A673 (cell line): Measurements from ENCODE around the gene SPATA18.

ENCODE experiments used
- EZH2 ChIP-seq: fragments of 200-600 bp; sonication (generic); IDR thresholded peaks from 2 replicates; pipeline ENCODE4 v1.6.1; 2017; ENCODE audit warnings: borderline replicate concordance, low read depth, mild to moderate bottlenecking, mixed read lengths, antibody characterized with exemption, low read length; ENCODE audit not compliant: poor library complexity, severe bottlenecking
- TF ChIP-seq, protein P1 (sequence below): fragments of 300-800, 200-600 bp; sonication (generic); conservative IDR thresholded peaks from 2 replicates; pipeline ENCODE4 v1.5.1; 2017; ENCODE audit warnings: low read depth, mild to moderate bottlenecking, antibody characterized with exemption, low read length, moderate library complexity, mixed read lengths

DNA sequence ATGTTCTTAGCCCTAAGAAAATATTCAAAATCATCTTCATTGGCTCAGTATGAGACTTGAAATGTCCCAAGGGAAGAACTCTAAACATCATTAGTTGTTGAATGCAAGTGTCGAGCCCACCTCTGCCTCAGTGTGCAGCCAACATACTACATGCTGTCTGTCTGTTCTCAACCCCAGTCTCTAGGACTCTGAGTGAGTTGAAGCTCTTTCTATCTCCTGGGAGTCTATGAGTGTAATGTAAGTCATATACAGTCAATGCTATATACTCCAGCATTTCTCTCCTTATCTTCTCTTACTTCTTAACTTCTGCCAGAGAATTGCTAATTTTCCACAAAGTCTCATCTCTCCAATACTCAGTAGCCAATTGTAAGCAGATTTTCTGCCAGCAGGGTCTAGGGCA lies 61.3 kb downstream of the SPATA18 start:
- no peak for TF ChIP-seq EZH2
- TF ChIP-seq, protein P1, sequence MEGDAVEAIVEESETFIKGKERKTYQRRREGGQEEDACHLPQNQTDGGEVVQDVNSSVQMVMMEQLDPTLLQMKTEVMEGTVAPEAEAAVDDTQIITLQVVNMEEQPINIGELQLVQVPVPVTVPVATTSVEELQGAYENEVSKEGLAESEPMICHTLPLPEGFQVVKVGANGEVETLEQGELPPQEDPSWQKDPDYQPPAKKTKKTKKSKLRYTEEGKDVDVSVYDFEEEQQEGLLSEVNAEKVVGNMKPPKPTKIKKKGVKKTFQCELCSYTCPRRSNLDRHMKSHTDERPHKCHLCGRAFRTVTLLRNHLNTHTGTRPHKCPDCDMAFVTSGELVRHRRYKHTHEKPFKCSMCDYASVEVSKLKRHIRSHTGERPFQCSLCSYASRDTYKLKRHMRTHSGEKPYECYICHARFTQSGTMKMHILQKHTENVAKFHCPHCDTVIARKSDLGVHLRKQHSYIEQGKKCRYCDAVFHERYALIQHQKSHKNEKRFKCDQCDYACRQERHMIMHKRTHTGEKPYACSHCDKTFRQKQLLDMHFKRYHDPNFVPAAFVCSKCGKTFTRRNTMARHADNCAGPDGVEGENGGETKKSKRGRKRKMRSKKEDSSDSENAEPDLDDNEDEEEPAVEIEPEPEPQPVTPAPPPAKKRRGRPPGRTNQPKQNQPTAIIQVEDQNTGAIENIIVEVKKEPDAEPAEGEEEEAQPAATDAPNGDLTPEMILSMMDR, result no peak
